ENCODE results near the gene OLFML2A. TPM values are rescaled to one million over a fixed set of nuclear protein-coding genes. Genes with fewer than 3 reads are reported as not detected.

The OLFML2A gene
- total and polyA plus RNA-seq, 2 donors (not counting 1 experiment from before 2014, with no cell fraction given) = 0.76 to 0.88 TPM

GRCh38 chr9:124813501-124814163, 36.7 kb downstream of the OLFML2A start:
- no peaks in the 10 kb centered on the region for H3K27me3 Mint-ChIP-seq
- Histone ChIP-seq H3K9ac (ENCODE audit: low read length) (no peak overlapping the region), H3K27me3 (replicated peaks in 1 of 4; ENCODE audit: control extremely low read depth in 1 of 4, control insufficient read depth in 3 of 4, insufficient read depth in 4 of 4, low read length in 3 of 4) (no peaks in the 10 kb centered on the region), H4K20me1 (ENCODE audit: control insufficient read depth, insufficient read depth, low read length, poor library complexity, severe bottlenecking) (no peaks in the 10 kb centered on the region), H3K4me3 (ENCODE audit: control extremely low read depth in 1 of 5, extremely low read depth in 1 of 5, insufficient read depth in 1 of 5, low read depth in 2 of 5, low read length in 4 of 5) (no peak overlapping the region), H3K27ac (ENCODE audit: low read length in 2 of 2) (no peak overlapping the region), H3K4me1 (ENCODE audit: control insufficient read depth in 2 of 2, insufficient read depth in 2 of 2, low read length in 2 of 2) (no peaks in the 10 kb centered on the region), H3K4me2 (replicated peaks; ENCODE audit: low read depth, low read length, poor library complexity, severe bottlenecking) (no peak overlapping the region), H3K36me3 (replicated peaks in 1 of 2; ENCODE audit: control extremely low read depth in 1 of 2, control insufficient read depth in 1 of 2, extremely low read depth in 1 of 2, insufficient read depth in 2 of 2, low read length in 1 of 2) (no peaks in the 10 kb centered on the region), H2AFZ (ENCODE audit: insufficient read depth, low read depth, low read length, poor library complexity, severe bottlenecking) (no peak overlapping the region), H3K9me3 (ENCODE audit: control extremely low read depth in 1 of 3, control insufficient read depth in 2 of 3, insufficient read depth in 1 of 3, low read length in 2 of 3) (no peaks in the 10 kb centered on the region), H3K79me2 (ENCODE audit: control insufficient read depth, insufficient read depth, low read length) (no peaks in the 10 kb centered on the region)
- H3K9me3 Mint-ChIP-seq (ENCODE audit: insufficient read depth) = no peaks in the 10 kb centered on the region
- H3K27ac Mint-ChIP-seq = no peak overlapping the region
- H3K4me3 Mint-ChIP-seq = no peak overlapping the region
- TF ChIP-seq EZH2 (IDR thresholded peaks at IDR 0.05; ENCODE audit: borderline replicate concordance, insufficient read depth, low read depth, low read length, poor library complexity, severe bottlenecking) = no peak
- no peak for TF ChIP-seq CTCF (IDR thresholded peaks at IDR 0.05)
- DNase-seq = no peak
- no peak for ATAC-seq (ENCODE audit: low read depth)
- ChIA-PET POLR2A (no interaction called here), CTCF (interaction anchor here (0.6 to 1.8 kb wide), 3 partner anchors 13 to 39 kb away, joined by 3 to 5 read pairs (median 4); partner anchors contain the start of gene WDR38)
- H3K4me1 Mint-ChIP-seq = no peaks in the 10 kb centered on the region
- 97% methylated on average over 11 of the region's 11 CpGs for WGBS (ENCODE audit: insufficient coverage)
- intact Hi-C loops (cut with micrococcal nuclease) = no loop called here

DNA sequence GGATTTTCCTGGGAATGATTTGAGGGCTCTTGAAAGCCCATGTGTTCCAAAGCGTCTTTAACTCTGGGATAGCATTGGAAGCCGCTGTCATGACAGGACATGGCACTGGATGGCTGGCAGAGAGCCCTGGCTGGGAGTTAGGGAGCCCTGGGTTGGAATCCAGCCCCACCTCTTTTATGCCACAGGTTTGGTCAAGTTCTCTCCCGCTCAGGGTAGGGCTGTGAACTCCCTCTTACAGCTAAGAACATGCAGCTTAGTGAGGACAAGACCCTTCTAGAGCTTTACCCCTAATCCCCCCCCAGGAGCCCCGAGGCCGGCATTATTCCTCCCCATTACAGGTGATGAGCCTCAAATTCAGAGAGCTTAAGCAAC, 37.2 kb downstream of the OLFML2A start:
- no peak overlapping the region for H3K4me3 ChIP-seq (ENCODE audit: control extremely low read depth in 1 of 5, extremely low read depth in 1 of 5, insufficient read depth in 1 of 5, low read depth in 2 of 5, low read length in 4 of 5)
- no peak for ATAC-seq (ENCODE audit: low read depth)
- H4K20me1 ChIP-seq (ENCODE audit: control insufficient read depth, insufficient read depth, low read length, poor library complexity, severe bottlenecking) = no peaks in the 10 kb centered on the region
- Mint-ChIP-seq H3K4me3 (no peak overlapping the region), H3K27ac (no peak overlapping the region), H3K4me1 (no peaks in the 10 kb centered on the region), H3K27me3 (no peaks in the 10 kb centered on the region), H3K9me3 (ENCODE audit: insufficient read depth) (no peaks in the 10 kb centered on the region)
- 93% methylated on average over 4 of the region's 5 CpGs for WGBS (ENCODE audit: insufficient coverage)
- H3K27me3 ChIP-seq (replicated peaks in 1 of 4; ENCODE audit: control extremely low read depth in 1 of 4, control insufficient read depth in 3 of 4, insufficient read depth in 4 of 4, low read length in 3 of 4) = no peaks in the 10 kb centered on the region
- no peaks in the 10 kb centered on the region for H3K9me3 ChIP-seq (ENCODE audit: control extremely low read depth in 1 of 3, control insufficient read depth in 2 of 3, insufficient read depth in 1 of 3, low read length in 2 of 3)
- DNase-seq = no peak
- no peak overlapping the region for H3K27ac ChIP-seq (ENCODE audit: low read length in 2 of 2)
- H3K9ac ChIP-seq (ENCODE audit: low read length) = no peak overlapping the region
- ChIA-PET POLR2A (no interaction called here), CTCF (interaction anchor here (0.6 to 1.8 kb wide), 2 partner anchors 30 to 39 kb away, joined by 4 to 5 read pairs; partner anchors contain the start of gene WDR38)
- no peaks in the 10 kb centered on the region for H3K79me2 ChIP-seq (ENCODE audit: control insufficient read depth, insufficient read depth, low read length)
- H3K4me1 ChIP-seq (ENCODE audit: control insufficient read depth in 2 of 2, insufficient read depth in 2 of 2, low read length in 2 of 2) = no peaks in the 10 kb centered on the region
- no peak for TF ChIP-seq CTCF (IDR thresholded peaks at IDR 0.05)
- TF ChIP-seq EZH2 (IDR thresholded peaks at IDR 0.05; ENCODE audit: borderline replicate concordance, insufficient read depth, low read depth, low read length, poor library complexity, severe bottlenecking) = no peak
- no peak overlapping the region for H2AFZ ChIP-seq (ENCODE audit: insufficient read depth, low read depth, low read length, poor library complexity, severe bottlenecking)
- no peak overlapping the region for H3K4me2 ChIP-seq (replicated peaks; ENCODE audit: low read depth, low read length, poor library complexity, severe bottlenecking)
- H3K36me3 ChIP-seq (replicated peaks in 1 of 2; ENCODE audit: control extremely low read depth in 1 of 2, control insufficient read depth in 1 of 2, extremely low read depth in 1 of 2, insufficient read depth in 2 of 2, low read length in 1 of 2) = no peaks in the 10 kb centered on the region
- intact Hi-C loops (cut with micrococcal nuclease) = no loop called here

Measured in B cell (primary cell).